Erythroblast (primary cell): ENCODE results near the gene DDX50.

Experiments
- GATA1 ChIP-seq: IDR thresholded peaks from 2 replicates; pipeline ENCODE4 v1.6.1; 2011; ENCODE audit warnings: low read depth, mild to moderate bottlenecking, control low read depth, low read length, moderate library complexity
- POLR2A ChIP-seq: IDR thresholded peaks from 2 replicates; pipeline ENCODE4 v1.6.1; 2011; ENCODE audit warnings: mild to moderate bottlenecking, low read length

DNA sequence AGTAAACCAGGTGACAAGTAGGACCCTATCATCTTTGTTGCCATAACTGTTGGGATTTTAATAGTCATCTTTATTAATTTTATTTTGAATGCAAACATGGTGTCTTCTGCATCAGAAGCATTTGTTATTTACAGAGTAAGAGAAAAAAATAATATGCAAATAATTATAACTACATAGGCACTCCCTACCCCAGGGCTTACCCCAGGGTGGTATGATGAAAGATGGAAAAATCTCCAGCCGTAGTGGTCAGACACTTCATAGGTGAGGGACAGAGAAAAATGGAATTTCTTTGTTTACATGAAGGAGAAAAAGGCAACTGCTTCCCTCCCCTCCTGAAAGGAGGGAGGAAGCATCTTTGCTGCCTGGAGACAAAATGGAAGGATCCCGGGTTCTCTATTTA is 44.1 kb upstream of the DDX50 start:
- TF ChIP-seq POLR2A = no peak
- no peak for TF ChIP-seq GATA1
